GM18858 (cell line): Measurements from ENCODE around the gene PRAMEF12.
"Not testable (repeated sequence)": the region's sequence is repeated elsewhere in the genome, so short reads cannot be mapped to it uniquely, and the experiment has no call there.

Experiments
- ATAC-seq: cut with Tn5 transposase; IDR thresholded peaks from one replicate; pipeline ENCODE4 v1.9.1; 2021; ENCODE audit not compliant: unreplicated experiment

PRAMEF12 gene

GRCh38 chr1:12770620-12771019 is 2.9 kb upstream of the PRAMEF12 start:
- ATAC-seq, result no peak

- ATAC-seq, result no peak
Measured at GRCh38 chr1:12771186-12771585, 2.4 kb upstream of the PRAMEF12 start.

GRCh38 chr1:12772520-12772919 is 1.0 kb upstream of the PRAMEF12 start:
- ATAC-seq, result no peak

- no peak for ATAC-seq
Measured at GRCh38 chr1:12774801-12775345, 1.3 kb downstream of the PRAMEF12 start.

GRCh38 chr1:12775443-12775842 is 1.9 kb downstream of the PRAMEF12 start:
- ATAC-seq, result no peak

- no peak for ATAC-seq
Measured at GRCh38 chr1:12776801-12777557, 3.4 kb downstream of the PRAMEF12 start.

- no peak for ATAC-seq
Measured at GRCh38 chr1:12778061-12778460, 4.5 kb downstream of the PRAMEF12 start.

- ATAC-seq, result no peak
Measured at GRCh38 chr1:12778907-12779306, 5.4 kb downstream of the PRAMEF12 start.

- ATAC-seq, result not testable (repeated sequence)
Measured at GRCh38 chr1:12781488-12781887, 8.0 kb downstream of the PRAMEF12 start.

- not testable (repeated sequence) for ATAC-seq
Measured at GRCh38 chr1:12783783-12784182, 10.2 kb downstream of the PRAMEF12 start.

- ATAC-seq, result not testable (repeated sequence)
Measured at GRCh38 chr1:12784729-12785128, 11.2 kb downstream of the PRAMEF12 start.

GRCh38 chr1:12791097-12791496 is 17.6 kb downstream of the PRAMEF12 start, which contains the start of gene PRAMEF1:
Gene PRAMEF1, plus strand, starts transcription at chr1:12791397. Its CDS starts 1,831 bp downstream, at chr1:12793228.
- ATAC-seq, result not testable (repeated sequence)

GRCh38 chr1:12798911-12799310 is 25.4 kb downstream of the PRAMEF12 start:
- no peak for ATAC-seq

GRCh38 chr1:12799730-12800129 is 26.2 kb downstream of the PRAMEF12 start:
- ATAC-seq, result no peak

GRCh38 chr1:12809933-12810332 is 36.4 kb downstream of the PRAMEF12 start:
- no peak for ATAC-seq

- ATAC-seq, result no peak
Measured at GRCh38 chr1:12810691-12811408, 37.3 kb downstream of the PRAMEF12 start.

- no peak for ATAC-seq
Measured at GRCh38 chr1:12811409-12811784, 37.9 kb downstream of the PRAMEF12 start.

GRCh38 chr1:12819061-12819460 is 45.5 kb downstream of the PRAMEF12 start:
- not testable (repeated sequence) for ATAC-seq
